WTC11 (cell line): ENCODE measurements around the gene CRKL. TPM values are rescaled to one million over a fixed set of nuclear protein-coding genes. Genes with fewer than 3 reads are reported as not detected.

Source experiments
- ATAC-seq: fragments of 200-7000 bp; cut with Tn5 transposase; 2 replicates; pipeline ENCODE4 v1.10.0; 2021; ENCODE audit warnings: mild to moderate bottlenecking, moderate library complexity
- CTCF ChIA-PET: fragments of 300-600 bp; sonication (Branson Sonifier 250); formaldehyde crosslinking; loops from one replicate; lab custom pipeline; 2021; ENCODE audit warnings: antibody characterized with exemption; lab: Charles Lee
- POLR2A ChIA-PET: fragments of 350-600 bp; sonication (Branson Sonifier 250); formaldehyde crosslinking; loops from one replicate; lab custom pipeline; 2021; ENCODE audit warnings: antibody characterized with exemption; lab: Charles Lee
- DNase-seq: peaks from one replicate; pipeline ENCODE4 v3.0.0; 2021; ENCODE audit warnings: low spot score
- H3K27ac Mint-ChIP-seq: 2 replicates; pipeline ENCODE4 v1.8.0; 2021; ENCODE audit warnings: mixed read lengths
- H3K27me3 Mint-ChIP-seq: 2 replicates; pipeline ENCODE4 v1.8.0; 2021; ENCODE audit warnings: low read depth, mild to moderate bottlenecking, moderate library complexity, mixed read lengths
- H3K36me3 Mint-ChIP-seq: 2 replicates; pipeline ENCODE4 v1.8.0; 2021; ENCODE audit warnings: mixed read lengths
- H3K4me1 Mint-ChIP-seq: 2 replicates; pipeline ENCODE4 v1.8.0; 2022; ENCODE audit warnings: mixed read lengths
- H3K4me3 Mint-ChIP-seq: 2 replicates; pipeline ENCODE4 v1.8.0; 2021; ENCODE audit warnings: mild to moderate bottlenecking, moderate library complexity, mixed read lengths
- H3K9me3 Mint-ChIP-seq: 2 replicates; pipeline ENCODE4 v1.8.0; 2021; ENCODE audit warnings: mixed read lengths
- ATF1 ChIP-seq: sonication (generic); formaldehyde crosslinking; IDR thresholded peaks from 2 replicates; pipeline ENCODE4 v1.8.1; 2023; ENCODE audit warnings: mild to moderate bottlenecking, moderate library complexity, missing genetic modification reagents
- CBFB ChIP-seq: sonication (generic); formaldehyde crosslinking; IDR thresholded peaks from 2 replicates; pipeline ENCODE4 v1.8.1; 2022; ENCODE audit warnings: mild to moderate bottlenecking, low read depth, missing genetic modification reagents
- ETV6 ChIP-seq: sonication (generic); formaldehyde crosslinking; IDR thresholded peaks from 2 replicates; pipeline ENCODE4 v1.8.1; 2022; ENCODE audit warnings: mild to moderate bottlenecking, missing genetic modification reagents
- HMGA2 ChIP-seq: fragments of 250-450 bp; sonication (Bioruptor Pico); IDR thresholded peaks from 2 replicates; pipeline ENCODE4 v1.4.0; 2021; ENCODE audit warnings: mild to moderate bottlenecking, moderate library complexity
- JUN ChIP-seq: sonication (generic); formaldehyde crosslinking; IDR thresholded peaks from 2 replicates; pipeline ENCODE4 v1.8.0; 2023; ENCODE audit warnings: mild to moderate bottlenecking, missing genetic modification reagents
- KAT7 ChIP-seq: sonication (generic); formaldehyde crosslinking; IDR thresholded peaks from 2 replicates; pipeline ENCODE4 v1.8.1; 2023; ENCODE audit warnings: missing genetic modification reagents, mild to moderate bottlenecking, borderline replicate concordance
- NR1H2 ChIP-seq: sonication (generic); formaldehyde crosslinking; IDR thresholded peaks from 2 replicates; pipeline ENCODE4 v1.9.0; 2021; ENCODE audit warnings: mild to moderate bottlenecking, moderate library complexity, missing genetic modification reagents
- NR3C1 ChIP-seq: sonication (generic); formaldehyde crosslinking; conservative IDR thresholded peaks from 2 replicates; pipeline ENCODE4 v1.8.1; 2023; ENCODE audit warnings: low read depth, mild to moderate bottlenecking, missing genetic modification reagents
- SMAD3 ChIP-seq: sonication (generic); formaldehyde crosslinking; IDR thresholded peaks from 2 replicates; pipeline ENCODE4 v1.8.0; 2022; ENCODE audit warnings: missing genetic modification reagents, mild to moderate bottlenecking, borderline replicate concordance
- SP1 ChIP-seq: sonication (generic); formaldehyde crosslinking; conservative IDR thresholded peaks from 2 replicates; pipeline ENCODE4 v1.8.1; 2022; ENCODE audit warnings: missing genetic modification reagents
- TP53 ChIP-seq: sonication (generic); formaldehyde crosslinking; IDR thresholded peaks from 2 replicates; pipeline ENCODE4 v1.8.1; 2023; ENCODE audit warnings: mild to moderate bottlenecking, missing genetic modification reagents
- ZBTB21 ChIP-seq: sonication (generic); formaldehyde crosslinking; IDR thresholded peaks from 2 replicates; pipeline ENCODE4 v1.8.1; 2023; ENCODE audit warnings: mild to moderate bottlenecking, missing genetic modification reagents, borderline replicate concordance
- ZNF138 ChIP-seq: sonication (generic); formaldehyde crosslinking; conservative IDR thresholded peaks from 2 replicates; pipeline ENCODE4 v1.8.1; 2022; ENCODE audit warnings: mild to moderate bottlenecking, moderate library complexity, missing genetic modification reagents
- ZNF416 ChIP-seq: fragments of 250-450 bp; sonication (Bioruptor Pico); IDR thresholded peaks from 2 replicates; pipeline ENCODE4 v1.9.0; 2021; ENCODE audit warnings: mild to moderate bottlenecking, inconsistent platforms
- ZNF423 ChIP-seq: fragments of 250-450 bp; sonication (Bioruptor Pico); IDR thresholded peaks from 2 replicates; pipeline ENCODE4 v2.1.2; 2022; ENCODE audit warnings: mild to moderate bottlenecking, moderate library complexity
- total RNA-seq: library from RNA; stranded (reverse); gene quantifications from 3 replicates; pipeline ENCODE4 v1.2.3, GENCODE V29; 2021
- TF ChIP-seq, protein P1 (sequence below): sonication (generic); formaldehyde crosslinking; IDR thresholded peaks from 2 replicates; pipeline ENCODE4 v1.8.0; 2023; ENCODE audit warnings: missing genetic modification reagents, mild to moderate bottlenecking, borderline replicate concordance
- TF ChIP-seq, protein P2 (sequence below): sonication (generic); formaldehyde crosslinking; IDR thresholded peaks from 2 replicates; pipeline ENCODE4 v1.8.1; 2022; ENCODE audit warnings: low read depth, missing genetic modification reagents, borderline replicate concordance
- TF ChIP-seq, protein P3 (sequence below): sonication (generic); formaldehyde crosslinking; IDR thresholded peaks from 2 replicates; pipeline ENCODE4 v1.8.1; 2023; ENCODE audit warnings: mild to moderate bottlenecking, missing genetic modification reagents
- TF ChIP-seq, protein P4 (sequence below): sonication (generic); formaldehyde crosslinking; IDR thresholded peaks from 2 replicates; pipeline ENCODE4 v1.8.1; 2023; ENCODE audit warnings: mild to moderate bottlenecking, moderate library complexity, missing genetic modification reagents
- TF ChIP-seq, protein P5 (sequence below): fragments of 250-450 bp; sonication (Bioruptor Pico); IDR thresholded peaks from 2 replicates; pipeline ENCODE4 v2.1.2; 2022; ENCODE audit warnings: mild to moderate bottlenecking, moderate library complexity
- TF ChIP-seq, protein P6 (sequence below): sonication (generic); formaldehyde crosslinking; IDR thresholded peaks from 2 replicates; pipeline ENCODE4 v1.8.1; 2022; ENCODE audit warnings: mild to moderate bottlenecking, moderate library complexity, missing genetic modification reagents
- TF ChIP-seq, protein P7 (sequence below): sonication (generic); formaldehyde crosslinking; IDR thresholded peaks from 2 replicates; pipeline ENCODE4 v1.8.0; 2022; ENCODE audit warnings: mild to moderate bottlenecking, missing genetic modification reagents
- TF ChIP-seq, protein P8 (sequence below): fragments of 200-600 bp; IDR thresholded peaks from 2 replicates; pipeline ENCODE4 v1.8.0; 2022; ENCODE audit warnings: antibody characterized with exemption

Gene CRKL
- total RNA-seq, 1 experiment from 2014 or later: 114 TPM

DNA sequence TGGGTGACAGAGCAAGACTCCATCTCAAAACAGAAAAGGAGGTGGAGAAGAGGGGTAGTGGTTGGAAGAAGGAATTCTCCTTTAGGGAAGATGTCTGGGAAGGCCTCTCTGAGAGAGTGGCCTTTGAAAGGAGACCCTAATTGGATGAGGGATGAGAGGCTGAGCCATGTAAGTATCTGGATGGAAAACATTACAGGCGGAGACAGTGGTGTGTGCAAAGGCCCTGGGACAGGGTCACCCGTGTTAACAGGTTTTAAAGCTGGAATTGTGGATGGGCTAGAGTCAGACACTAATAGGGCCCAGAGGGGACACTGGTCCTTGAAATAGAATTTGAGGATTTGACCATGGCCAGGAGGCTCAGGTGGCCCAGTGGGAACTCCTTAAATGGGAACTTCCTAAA lies 48.0 kb upstream of the CRKL start (continued):
- TF ChIP-seq TP53 (CRISPR knock-in tag) (no peak), KAT7 (no peak), NR3C1 (no peak), ZNF423 (no peak), NR1H2 (no peak)

DNA sequence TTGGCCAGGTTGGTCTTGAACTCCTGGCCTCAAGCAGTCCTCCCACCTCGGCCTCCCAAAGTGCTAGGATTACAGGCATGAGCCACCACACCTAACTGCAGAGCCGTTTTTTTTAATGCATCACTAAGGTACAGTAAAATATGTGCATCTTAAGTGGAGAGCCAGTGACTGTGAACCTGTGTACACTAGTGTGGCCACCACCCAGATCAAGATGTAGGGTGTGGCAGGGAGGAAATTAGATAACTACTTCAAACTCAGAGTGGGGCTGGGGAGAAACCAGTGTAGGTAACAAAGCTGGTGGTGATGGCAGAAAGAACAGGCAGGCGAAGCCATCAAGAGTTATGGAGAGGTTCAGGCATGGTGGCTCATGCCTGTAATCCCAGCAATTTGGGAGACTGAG lies 44.0 kb upstream of the CRKL start:
- CTCF ChIA-PET: interaction anchor here (1.2 to 2.1 kb wide), 2 partner anchors 12 to 44 kb away, joined by 3 to 16 read pairs; partner anchors contain the start of gene CRKL
- H3K27me3 Mint-ChIP-seq: no peaks in the 10 kb centered on the region
- no peaks in the 10 kb centered on the region for H3K9me3 Mint-ChIP-seq
- H3K27ac Mint-ChIP-seq: no peak overlapping the region
- ATAC-seq (no peak), DNase-seq (no peak)
- TF ChIP-seq, protein P1, sequence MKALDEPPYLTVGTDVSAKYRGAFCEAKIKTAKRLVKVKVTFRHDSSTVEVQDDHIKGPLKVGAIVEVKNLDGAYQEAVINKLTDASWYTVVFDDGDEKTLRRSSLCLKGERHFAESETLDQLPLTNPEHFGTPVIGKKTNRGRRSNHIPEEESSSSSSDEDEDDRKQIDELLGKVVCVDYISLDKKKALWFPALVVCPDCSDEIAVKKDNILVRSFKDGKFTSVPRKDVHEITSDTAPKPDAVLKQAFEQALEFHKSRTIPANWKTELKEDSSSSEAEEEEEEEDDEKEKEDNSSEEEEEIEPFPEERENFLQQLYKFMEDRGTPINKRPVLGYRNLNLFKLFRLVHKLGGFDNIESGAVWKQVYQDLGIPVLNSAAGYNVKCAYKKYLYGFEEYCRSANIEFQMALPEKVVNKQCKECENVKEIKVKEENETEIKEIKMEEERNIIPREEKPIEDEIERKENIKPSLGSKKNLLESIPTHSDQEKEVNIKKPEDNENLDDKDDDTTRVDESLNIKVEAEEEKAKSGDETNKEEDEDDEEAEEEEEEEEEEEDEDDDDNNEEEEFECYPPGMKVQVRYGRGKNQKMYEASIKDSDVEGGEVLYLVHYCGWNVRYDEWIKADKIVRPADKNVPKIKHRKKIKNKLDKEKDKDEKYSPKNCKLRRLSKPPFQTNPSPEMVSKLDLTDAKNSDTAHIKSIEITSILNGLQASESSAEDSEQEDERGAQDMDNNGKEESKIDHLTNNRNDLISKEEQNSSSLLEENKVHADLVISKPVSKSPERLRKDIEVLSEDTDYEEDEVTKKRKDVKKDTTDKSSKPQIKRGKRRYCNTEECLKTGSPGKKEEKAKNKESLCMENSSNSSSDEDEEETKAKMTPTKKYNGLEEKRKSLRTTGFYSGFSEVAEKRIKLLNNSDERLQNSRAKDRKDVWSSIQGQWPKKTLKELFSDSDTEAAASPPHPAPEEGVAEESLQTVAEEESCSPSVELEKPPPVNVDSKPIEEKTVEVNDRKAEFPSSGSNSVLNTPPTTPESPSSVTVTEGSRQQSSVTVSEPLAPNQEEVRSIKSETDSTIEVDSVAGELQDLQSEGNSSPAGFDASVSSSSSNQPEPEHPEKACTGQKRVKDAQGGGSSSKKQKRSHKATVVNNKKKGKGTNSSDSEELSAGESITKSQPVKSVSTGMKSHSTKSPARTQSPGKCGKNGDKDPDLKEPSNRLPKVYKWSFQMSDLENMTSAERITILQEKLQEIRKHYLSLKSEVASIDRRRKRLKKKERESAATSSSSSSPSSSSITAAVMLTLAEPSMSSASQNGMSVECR (CRISPR knock-in tag): no peak
- TF ChIP-seq, protein P2, sequence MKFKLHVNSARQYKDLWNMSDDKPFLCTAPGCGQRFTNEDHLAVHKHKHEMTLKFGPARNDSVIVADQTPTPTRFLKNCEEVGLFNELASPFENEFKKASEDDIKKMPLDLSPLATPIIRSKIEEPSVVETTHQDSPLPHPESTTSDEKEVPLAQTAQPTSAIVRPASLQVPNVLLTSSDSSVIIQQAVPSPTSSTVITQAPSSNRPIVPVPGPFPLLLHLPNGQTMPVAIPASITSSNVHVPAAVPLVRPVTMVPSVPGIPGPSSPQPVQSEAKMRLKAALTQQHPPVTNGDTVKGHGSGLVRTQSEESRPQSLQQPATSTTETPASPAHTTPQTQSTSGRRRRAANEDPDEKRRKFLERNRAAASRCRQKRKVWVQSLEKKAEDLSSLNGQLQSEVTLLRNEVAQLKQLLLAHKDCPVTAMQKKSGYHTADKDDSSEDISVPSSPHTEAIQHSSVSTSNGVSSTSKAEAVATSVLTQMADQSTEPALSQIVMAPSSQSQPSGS (CRISPR knock-in tag): no peak
- TF ChIP-seq, protein P3, sequence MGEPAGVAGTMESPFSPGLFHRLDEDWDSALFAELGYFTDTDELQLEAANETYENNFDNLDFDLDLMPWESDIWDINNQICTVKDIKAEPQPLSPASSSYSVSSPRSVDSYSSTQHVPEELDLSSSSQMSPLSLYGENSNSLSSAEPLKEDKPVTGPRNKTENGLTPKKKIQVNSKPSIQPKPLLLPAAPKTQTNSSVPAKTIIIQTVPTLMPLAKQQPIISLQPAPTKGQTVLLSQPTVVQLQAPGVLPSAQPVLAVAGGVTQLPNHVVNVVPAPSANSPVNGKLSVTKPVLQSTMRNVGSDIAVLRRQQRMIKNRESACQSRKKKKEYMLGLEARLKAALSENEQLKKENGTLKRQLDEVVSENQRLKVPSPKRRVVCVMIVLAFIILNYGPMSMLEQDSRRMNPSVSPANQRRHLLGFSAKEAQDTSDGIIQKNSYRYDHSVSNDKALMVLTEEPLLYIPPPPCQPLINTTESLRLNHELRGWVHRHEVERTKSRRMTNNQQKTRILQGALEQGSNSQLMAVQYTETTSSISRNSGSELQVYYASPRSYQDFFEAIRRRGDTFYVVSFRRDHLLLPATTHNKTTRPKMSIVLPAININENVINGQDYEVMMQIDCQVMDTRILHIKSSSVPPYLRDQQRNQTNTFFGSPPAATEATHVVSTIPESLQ (CRISPR knock-in tag): no peak
- TF ChIP-seq, protein P4, sequence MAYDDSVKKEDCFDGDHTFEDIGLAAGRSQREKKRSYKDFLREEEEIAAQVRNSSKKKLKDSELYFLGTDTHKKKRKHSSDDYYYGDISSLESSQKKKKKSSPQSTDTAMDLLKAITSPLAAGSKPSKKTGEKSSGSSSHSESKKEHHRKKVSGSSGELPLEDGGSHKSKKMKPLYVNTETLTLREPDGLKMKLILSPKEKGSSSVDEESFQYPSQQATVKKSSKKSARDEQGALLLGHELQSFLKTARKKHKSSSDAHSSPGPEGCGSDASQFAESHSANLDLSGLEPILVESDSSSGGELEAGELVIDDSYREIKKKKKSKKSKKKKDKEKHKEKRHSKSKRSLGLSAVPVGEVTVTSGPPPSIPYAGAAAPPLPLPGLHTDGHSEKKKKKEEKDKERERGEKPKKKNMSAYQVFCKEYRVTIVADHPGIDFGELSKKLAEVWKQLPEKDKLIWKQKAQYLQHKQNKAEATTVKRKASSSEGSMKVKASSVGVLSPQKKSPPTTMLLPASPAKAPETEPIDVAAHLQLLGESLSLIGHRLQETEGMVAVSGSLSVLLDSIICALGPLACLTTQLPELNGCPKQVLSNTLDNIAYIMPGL: no peak
- TF ChIP-seq ZBTB21 (CRISPR knock-in tag): no peak
- TF ChIP-seq, protein P5, sequence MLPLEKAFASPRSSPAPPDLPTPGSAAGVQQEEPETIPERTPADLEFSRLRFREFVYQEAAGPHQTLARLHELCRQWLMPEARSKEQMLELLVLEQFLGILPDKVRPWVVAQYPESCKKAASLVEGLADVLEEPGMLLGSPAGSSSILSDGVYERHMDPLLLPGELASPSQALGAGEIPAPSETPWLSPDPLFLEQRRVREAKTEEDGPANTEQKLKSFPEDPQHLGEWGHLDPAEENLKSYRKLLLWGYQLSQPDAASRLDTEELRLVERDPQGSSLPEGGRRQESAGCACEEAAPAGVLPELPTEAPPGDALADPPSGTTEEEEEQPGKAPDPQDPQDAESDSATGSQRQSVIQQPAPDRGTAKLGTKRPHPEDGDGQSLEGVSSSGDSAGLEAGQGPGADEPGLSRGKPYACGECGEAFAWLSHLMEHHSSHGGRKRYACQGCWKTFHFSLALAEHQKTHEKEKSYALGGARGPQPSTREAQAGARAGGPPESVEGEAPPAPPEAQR (CRISPR knock-in tag): no peak
- no peak for TF ChIP-seq SMAD3
- no peak for TF ChIP-seq HMGA2
- TF ChIP-seq ZNF138 (CRISPR knock-in tag): no peak
- TF ChIP-seq, protein P6, sequence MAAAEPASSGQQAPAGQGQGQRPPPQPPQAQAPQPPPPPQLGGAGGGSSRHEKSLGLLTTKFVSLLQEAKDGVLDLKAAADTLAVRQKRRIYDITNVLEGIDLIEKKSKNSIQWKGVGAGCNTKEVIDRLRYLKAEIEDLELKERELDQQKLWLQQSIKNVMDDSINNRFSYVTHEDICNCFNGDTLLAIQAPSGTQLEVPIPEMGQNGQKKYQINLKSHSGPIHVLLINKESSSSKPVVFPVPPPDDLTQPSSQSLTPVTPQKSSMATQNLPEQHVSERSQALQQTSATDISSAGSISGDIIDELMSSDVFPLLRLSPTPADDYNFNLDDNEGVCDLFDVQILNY (CRISPR knock-in tag): no peak
- no peak for TF ChIP-seq ETV6 (CRISPR knock-in tag)
- no peak for TF ChIP-seq CBFB (CRISPR knock-in tag)
- TF ChIP-seq ZNF416 (CRISPR knock-in tag): no peak
- TF ChIP-seq, protein P7, sequence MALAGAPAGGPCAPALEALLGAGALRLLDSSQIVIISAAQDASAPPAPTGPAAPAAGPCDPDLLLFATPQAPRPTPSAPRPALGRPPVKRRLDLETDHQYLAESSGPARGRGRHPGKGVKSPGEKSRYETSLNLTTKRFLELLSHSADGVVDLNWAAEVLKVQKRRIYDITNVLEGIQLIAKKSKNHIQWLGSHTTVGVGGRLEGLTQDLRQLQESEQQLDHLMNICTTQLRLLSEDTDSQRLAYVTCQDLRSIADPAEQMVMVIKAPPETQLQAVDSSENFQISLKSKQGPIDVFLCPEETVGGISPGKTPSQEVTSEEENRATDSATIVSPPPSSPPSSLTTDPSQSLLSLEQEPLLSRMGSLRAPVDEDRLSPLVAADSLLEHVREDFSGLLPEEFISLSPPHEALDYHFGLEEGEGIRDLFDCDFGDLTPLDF: no peak
- TF ChIP-seq SP1 (CRISPR knock-in tag): no peak
- TF ChIP-seq, protein P8, sequence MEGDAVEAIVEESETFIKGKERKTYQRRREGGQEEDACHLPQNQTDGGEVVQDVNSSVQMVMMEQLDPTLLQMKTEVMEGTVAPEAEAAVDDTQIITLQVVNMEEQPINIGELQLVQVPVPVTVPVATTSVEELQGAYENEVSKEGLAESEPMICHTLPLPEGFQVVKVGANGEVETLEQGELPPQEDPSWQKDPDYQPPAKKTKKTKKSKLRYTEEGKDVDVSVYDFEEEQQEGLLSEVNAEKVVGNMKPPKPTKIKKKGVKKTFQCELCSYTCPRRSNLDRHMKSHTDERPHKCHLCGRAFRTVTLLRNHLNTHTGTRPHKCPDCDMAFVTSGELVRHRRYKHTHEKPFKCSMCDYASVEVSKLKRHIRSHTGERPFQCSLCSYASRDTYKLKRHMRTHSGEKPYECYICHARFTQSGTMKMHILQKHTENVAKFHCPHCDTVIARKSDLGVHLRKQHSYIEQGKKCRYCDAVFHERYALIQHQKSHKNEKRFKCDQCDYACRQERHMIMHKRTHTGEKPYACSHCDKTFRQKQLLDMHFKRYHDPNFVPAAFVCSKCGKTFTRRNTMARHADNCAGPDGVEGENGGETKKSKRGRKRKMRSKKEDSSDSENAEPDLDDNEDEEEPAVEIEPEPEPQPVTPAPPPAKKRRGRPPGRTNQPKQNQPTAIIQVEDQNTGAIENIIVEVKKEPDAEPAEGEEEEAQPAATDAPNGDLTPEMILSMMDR: no peak
- TF ChIP-seq JUN (CRISPR knock-in tag): no peak
- no peak for TF ChIP-seq ATF1
- peaks cover 7% of the 10 kb centered on the region for H3K36me3 Mint-ChIP-seq
- POLR2A ChIA-PET: no interaction called here
- no peak overlapping the region for H3K4me3 Mint-ChIP-seq
- H3K4me1 Mint-ChIP-seq: no peaks in the 10 kb centered on the region
